Upper lobe of left lung (tissue), 4 donors: Measurements from ENCODE around the gene PTPRN.

ENCODE experiments used
- EP300 ChIP-seq, 4 donors: sonication (generic); formaldehyde crosslinking; IDR thresholded peaks; one replicate each; pipeline ENCODE4 v1.5.1; 2017; ENCODE audit warnings: antibody characterized with exemption in 4 of 4, control low read depth in 2 of 4
- POLR2A ChIP-seq, 4 donors: fragments of 450-650 bp; IDR thresholded peaks; one replicate each; pipeline ENCODE4 v1.5.1; 2016 to 2017; ENCODE audit warnings: antibody characterized with exemption in 4 of 4, mild to moderate bottlenecking in 2 of 4

DNA sequence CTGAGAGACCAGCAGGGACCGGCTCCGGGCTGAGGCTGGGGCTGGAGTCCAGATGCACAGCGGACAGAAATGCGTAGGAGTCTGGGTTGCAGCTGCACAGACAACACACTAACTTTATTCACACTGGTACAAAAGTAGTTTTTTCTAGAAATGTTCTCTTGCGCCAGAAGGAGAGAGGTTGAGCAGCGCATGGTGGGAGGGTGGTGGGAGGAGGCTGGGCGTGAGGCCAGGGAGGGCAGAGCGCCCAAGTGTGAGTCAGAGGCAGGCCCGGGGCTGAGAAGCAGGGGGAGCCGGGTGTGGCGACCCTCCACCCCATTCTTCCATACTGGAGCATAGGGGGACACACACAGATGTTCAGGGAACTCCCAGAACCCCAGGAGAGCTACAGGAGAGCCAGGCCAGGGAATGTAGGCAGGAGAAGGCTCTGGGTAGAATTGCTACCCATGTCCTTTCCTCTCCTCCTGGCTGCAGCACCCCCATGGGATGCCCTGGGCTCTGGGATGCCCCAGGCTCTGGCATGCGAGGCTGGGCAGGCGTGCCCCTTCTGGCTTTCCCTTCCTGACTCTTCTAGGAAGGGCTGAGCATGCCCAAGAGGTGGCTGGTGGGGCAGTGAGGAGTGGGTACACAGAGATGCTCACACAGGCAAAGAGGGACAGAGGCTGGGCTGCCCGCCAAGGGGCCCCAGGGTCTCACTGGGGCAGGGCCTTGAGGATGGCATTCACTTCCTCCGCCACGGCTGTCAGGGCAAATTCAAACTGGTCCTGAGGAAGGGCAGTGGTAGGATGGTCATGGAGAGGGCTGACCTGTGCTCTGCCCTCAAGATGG lies 19.5 kb downstream of the PTPRN start:
- TF ChIP-seq POLR2A (IDR thresholded peaks at IDR 0.05) (no peak), EP300 (IDR thresholded peaks at IDR 0.05) (no peak)
